ENCODE results near the gene KDM5A. TPM values are rescaled to one million over a fixed set of nuclear protein-coding genes. Genes with fewer than 3 reads are reported as not detected.
"Not testable (repeated sequence)": the region's sequence is repeated elsewhere in the genome, so short reads cannot be mapped to it uniquely, and the experiment has no call there.

Gene KDM5A
- total RNA-seq: 61.0 and 71.5 TPM in 2 replicates
- 11.7 and 12.6 TPM in 2 replicates for polyA plus RNA-seq
- polyA plus RNA-seq (2011; cell fraction: cytosol; rRNA removed): 10.3 and 11.0 TPM in 2 replicates
- 36.1 and 45.7 TPM in 2 replicates for polyA plus RNA-seq (2011; cell fraction: nucleus; rRNA removed)
- polyA plus RNA-seq (2012): 26.6 and 30.6 TPM in 2 replicates
- 104 and 113 TPM in 2 replicates for polyA minus RNA-seq
- 47.1 TPM for polyA minus RNA-seq (2011; cell fraction: cytosol; rRNA and poly(A)+ RNA removed)
- polyA minus RNA-seq (2011; cell fraction: nucleus; rRNA and poly(A)+ RNA removed): 107 and 132 TPM in 2 replicates
- percentile 89 among the genes with signal in this experiment for Bru-seq, nascent RNA
- percentile 87 among the genes with signal in this experiment for BruChase-seq, experiment 1, labeled RNA remaining after a 6-hour chase
- BruChase-seq, experiment 2, labeled RNA remaining after a 2-hour chase: percentile 86 among the genes with signal in this experiment
- long read RNA-seq, full-length matches to known transcripts: 9 of 42 reads
- long read RNA-seq, partial matches to known transcripts: 6 of 42 reads
- long read RNA-seq, other reads (novel, unspliced or antisense): 27 of 42 reads

- Histone ChIP-seq H3K4me1 (ENCODE audit: control insufficient read depth, extremely low read depth, insufficient read depth, low read length) (peaks cover 27% of the 10 kb centered on the region), H3K27ac (ENCODE audit: insufficient read depth, low read depth, low read length) (peak within 1 kb of the TSS; percentile 58), H3K79me2 (ENCODE audit: control insufficient read depth, insufficient read depth, low read length) (peaks cover 40% of the 10 kb centered on the region), H3K4me2 (ENCODE audit: insufficient read depth, low read length) (peak within 1 kb of the TSS; percentile 95), H3K4me3 (replicated peaks in 1 of 3; ENCODE audit: insufficient read depth in 1 of 3, low read depth in 1 of 3, low read length in 3 of 3) (peak within 1 kb of the TSS; percentile 67 to 96 (median 72)), H3K9me1 (replicated peaks; ENCODE audit: control insufficient read depth, extremely low read depth, insufficient read depth, low read length) (no peaks in the 10 kb centered on the region), H4K20me1 (replicated peaks; ENCODE audit: control insufficient read depth, extremely low read depth, insufficient read depth, low read length) (peaks cover 2% of the 10 kb centered on the region), H3K9me3 (replicated peaks; ENCODE audit: control insufficient read depth, insufficient read depth, low read length) (no peaks in the 10 kb centered on the region), H3K27me3 (ENCODE audit: control insufficient read depth in 2 of 2, insufficient read depth in 2 of 2, low read length in 2 of 2) (no peaks in the 10 kb centered on the region), H2AFZ (ENCODE audit: low read depth, low read length) (peak within 1 kb of the TSS; percentile 90), H3K36me3 (ENCODE audit: control insufficient read depth in 2 of 2, extremely low read depth in 1 of 2, insufficient read depth in 2 of 2, low read length in 2 of 2) (no peaks in the 10 kb centered on the region), H3K9ac (replicated peaks; ENCODE audit: extremely low read depth, insufficient read depth, low read length) (peak within 1 kb of the TSS; percentile 85)
- peak; percentile 94 for DNase-seq (ENCODE audit: low read depth, low spot score)
- CTCF ChIA-PET: interaction anchor here (0.6 to 1.3 kb wide), 3 partner anchors 12 to 996 kb away, joined by 3 to 5 read pairs (median 4); partner anchors contain the start of gene CCDC77
- TF ChIP-seq POLR2AphosphoS5 (IDR thresholded peaks at IDR 0.05; ENCODE audit: insufficient read depth, low read depth, low read length) (peak; percentile 82), FOS (IDR thresholded peaks at IDR 0.05; ENCODE audit: borderline replicate concordance, insufficient read depth, low read length) (no peak), JUN (IDR thresholded peaks at IDR 0.05; ENCODE audit: borderline replicate concordance, insufficient read depth, insufficient read length, low read depth) (no peak), MYC (IDR thresholded peaks at IDR 0.05; ENCODE audit: low read depth, low read length) (peak; percentile 57), GATA2 (IDR thresholded peaks at IDR 0.05; ENCODE audit: insufficient read depth, insufficient read length, low read depth, low read length) (no peak), POLR2A (IDR thresholded peaks at IDR 0.05; ENCODE audit: low read depth, low read length) (peak; percentile 79), MAX (IDR thresholded peaks at IDR 0.05; ENCODE audit: insufficient read depth, insufficient read length) (peak; percentile 4), CTCF (IDR thresholded peaks at IDR 0.05; ENCODE audit: extremely low read depth in 1 of 2, insufficient read depth in 1 of 2, low read depth in 1 of 2, low read length in 2 of 2) (no peak)
- dilution Hi-C loops (cut with MboI; ENCODE audit: extremely low pct_ligation_motif_present, low sequenced_read_pairs) (no loop called here), intact Hi-C loops (cut with micrococcal nuclease) (loop anchor here (1.0 kb wide), 1 partner anchor 363 kb away; the partner anchor contains the start of gene WNK1)
- POLR2A ChIA-PET: interaction anchor here (0.6 kb wide), 1 partner anchor 1285 kb away, joined by 4 read pairs; no protein-coding TSS in a partner anchor
- BruUV-seq (replicated peaks): TSS peak; percentile 78
- FAIRE-seq: peak; percentile 72
These were observed at the start of gene KDM5A for GRCh38 chr12:389142-390096. Gene KDM5A (minus strand): TSS chr12:389320. CDS start chr12:389091, 229 bp downstream.

GRCh38 chr12:435737-436136 lies 46.6 kb upstream of the KDM5A start:
- CTCF ChIA-PET; H3K79me2 ChIP-seq (ENCODE audit: control insufficient read depth, insufficient read depth, low read length); POLR2A ChIA-PET; H3K9me1 ChIP-seq (replicated peaks; ENCODE audit: control insufficient read depth, extremely low read depth, insufficient read depth, low read length); H3K9me3 ChIP-seq (replicated peaks; ENCODE audit: control insufficient read depth, insufficient read depth, low read length); FAIRE-seq; H3K4me1 ChIP-seq (ENCODE audit: control insufficient read depth, extremely low read depth, insufficient read depth, low read length); H3K4me3 ChIP-seq (replicated peaks in 1 of 3; ENCODE audit: insufficient read depth in 1 of 3, low read depth in 1 of 3, low read length in 3 of 3); H4K20me1 ChIP-seq (replicated peaks; ENCODE audit: control insufficient read depth, extremely low read depth, insufficient read depth, low read length); H3K36me3 ChIP-seq (ENCODE audit: control insufficient read depth in 2 of 2, extremely low read depth in 1 of 2, insufficient read depth in 2 of 2, low read length in 2 of 2); H3K27ac ChIP-seq (ENCODE audit: insufficient read depth, low read depth, low read length); BruUV-seq (replicated peaks); H3K4me2 ChIP-seq (ENCODE audit: insufficient read depth, low read length); dilution Hi-C loops (cut with MboI; ENCODE audit: extremely low pct_ligation_motif_present, low sequenced_read_pairs); H2AFZ ChIP-seq (ENCODE audit: low read depth, low read length); H3K9ac ChIP-seq (replicated peaks; ENCODE audit: extremely low read depth, insufficient read depth, low read length); intact Hi-C loops (cut with micrococcal nuclease); DNase-seq (ENCODE audit: low read depth, low spot score); H3K27me3 ChIP-seq (ENCODE audit: control insufficient read depth in 2 of 2, insufficient read depth in 2 of 2, low read length in 2 of 2): not testable (repeated sequence)

Data from endothelial cell of umbilical vein (primary cell).